ENCODE results near the gene FUNDC2. TPM values are rescaled to one million over a fixed set of nuclear protein-coding genes. Genes with fewer than 3 reads are reported as not detected.

The FUNDC2 gene
- polyA plus RNA-seq, 3 donors, result 106 to 176 (median 145) TPM

Other genes with a start within 250 kb of the FUNDC2 start
- gene MPP1, start 221.4 kb upstream of the FUNDC2 start, polyA plus RNA-seq, result 10 to 100 TPM; 15.3 to 36.1 (median 29.2) TPM
- gene SMIM9, start 192.2 kb upstream of the FUNDC2 start, polyA plus RNA-seq, result not detected
- 10 to 100 TPM; 12.4 to 31.6 (median 29.7) TPM for gene F8A1, start 140.5 kb upstream of the FUNDC2 start, polyA plus RNA-seq
- gene F8, start 4.1 kb upstream of the FUNDC2 start, polyA plus RNA-seq, result 10 to 100 TPM in 2 of 3 donors, 1 to 10 TPM in 1; 5.1 to 26.7 (median 25.8) TPM
- gene CMC4, start 44.3 kb downstream of the FUNDC2 start, polyA plus RNA-seq, result 10 to 100 TPM in 2 of 3 donors, 1 to 10 TPM in 1; 9.5 to 21.5 (median 12.6) TPM
- gene MTCP1, start 44.3 kb downstream of the FUNDC2 start, polyA plus RNA-seq, result 10 to 100 TPM; 10.1 to 31.0 (median 11.0) TPM
- gene BRCC3, start 44.7 kb downstream of the FUNDC2 start, polyA plus RNA-seq, result 10 to 100 TPM in 1 of 3 donors, 1 to 10 TPM in 2; 7.7 to 10.1 (median 7.8) TPM
- 10 to 100 TPM; 14.2 to 49.6 (median 29.9) TPM for gene VBP1, start 189.6 kb downstream of the FUNDC2 start, polyA plus RNA-seq
- gene RAB39B, start 237.6 kb downstream of the FUNDC2 start, polyA plus RNA-seq, result under 1 TPM; 0.10 to 0.86 (median 0.34) TPM